HG02885 (cell line): ENCODE measurements around the gene FER1L5.

Source experiments
- ATAC-seq: cut with Tn5 transposase; IDR thresholded peaks from one replicate; pipeline ENCODE4 v1.9.1; 2021; ENCODE audit warnings: mild to moderate bottlenecking; ENCODE audit not compliant: unreplicated experiment, poor library complexity

FER1L5 gene

GRCh38 chr2:96693286-96694200, 51.0 kb downstream of the FER1L5 start:
- ATAC-seq: no peak

- ATAC-seq: no peak
These were observed 51.7 kb downstream of the FER1L5 start for GRCh38 chr2:96694279-96694678.

GRCh38 chr2:96694816-96695455, 52.4 kb downstream of the FER1L5 start:
- no peak for ATAC-seq

GRCh38 chr2:96695602-96696001, 53.0 kb downstream of the FER1L5 start:
- ATAC-seq: no peak

- ATAC-seq: no peak
These were observed 54.9 kb downstream of the FER1L5 start for GRCh38 chr2:96697476-96697875.

GRCh38 chr2:96698221-96698861, 55.8 kb downstream of the FER1L5 start:
- no peak for ATAC-seq

GRCh38 chr2:96699021-96699420, 56.5 kb downstream of the FER1L5 start:
- no peak for ATAC-seq

GRCh38 chr2:96699621-96700020, 57.1 kb downstream of the FER1L5 start:
- ATAC-seq: no peak

- ATAC-seq: no peak
These were observed 57.5 kb downstream of the FER1L5 start for GRCh38 chr2:96700086-96700485.

GRCh38 chr2:96701636-96702035, 59.1 kb downstream of the FER1L5 start:
- no peak for ATAC-seq

GRCh38 chr2:96702098-96702785, 59.7 kb downstream of the FER1L5 start:
- no peak for ATAC-seq

GRCh38 chr2:96703021-96703751, 60.6 kb downstream of the FER1L5 start:
- no peak for ATAC-seq

- no peak for ATAC-seq
These were observed 68.4 kb downstream of the FER1L5 start for GRCh38 chr2:96710985-96711384.

- no peak for ATAC-seq
These were observed 73.1 kb downstream of the FER1L5 start for GRCh38 chr2:96715658-96716057.

- ATAC-seq: no peak
These were observed 73.8 kb downstream of the FER1L5 start for GRCh38 chr2:96716388-96716787.

- ATAC-seq: no peak
These were observed 83.6 kb downstream of the FER1L5 start for GRCh38 chr2:96726131-96726530.

GRCh38 chr2:96727431-96727830, 84.9 kb downstream of the FER1L5 start:
- ATAC-seq: no peak

GRCh38 chr2:96729748-96730147, 87.2 kb downstream of the FER1L5 start:
- ATAC-seq: no peak

GRCh38 chr2:96730212-96730611, 87.6 kb downstream of the FER1L5 start:
- ATAC-seq: no peak

- ATAC-seq: no peak
These were observed 91.4 kb downstream of the FER1L5 start for GRCh38 chr2:96733931-96734330.
